Gastroesophageal sphincter (tissue), 3 donors: ENCODE results near the gene EPHB1.

Source experiments
- POLR2A ChIP-seq, 2 donors: fragments of 450-650 bp; IDR thresholded peaks; one replicate each; pipeline ENCODE4 v1.6.1; 2017; ENCODE audit warnings: antibody characterized with exemption in 2 of 2, mild to moderate bottlenecking in 2 of 2, moderate library complexity in 1 of 2
- TF ChIP-seq, protein P1 (sequence below), 4 experiments: fragments of 200-600 bp in 2 of 4; fragments of 450-650 bp in 2 of 4; sonication (generic) in 1 of 4; IDR thresholded peaks; one replicate each; pipeline ENCODE4 v1.5.1; 2017 to 2019; ENCODE audit warnings: antibody characterized with exemption in 4 of 4, mild to moderate bottlenecking in 2 of 4, moderate library complexity in 2 of 4

DNA sequence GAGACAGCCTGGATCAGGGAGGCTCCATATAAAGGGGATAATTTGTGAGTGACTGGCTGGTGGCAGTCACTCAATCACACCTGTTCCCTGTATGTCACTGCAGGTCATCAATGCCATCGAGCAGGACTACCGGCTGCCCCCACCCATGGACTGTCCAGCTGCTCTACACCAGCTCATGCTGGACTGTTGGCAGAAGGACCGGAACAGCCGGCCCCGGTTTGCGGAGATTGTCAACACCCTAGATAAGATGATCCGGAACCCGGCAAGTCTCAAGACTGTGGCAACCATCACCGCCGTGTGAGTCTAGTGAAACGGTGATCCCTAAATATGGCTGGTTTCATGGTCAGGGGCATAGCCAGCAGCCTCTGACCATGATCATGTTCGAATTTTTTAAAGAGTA is 453.2 kb downstream of the EPHB1 start:
- TF ChIP-seq, protein P1, sequence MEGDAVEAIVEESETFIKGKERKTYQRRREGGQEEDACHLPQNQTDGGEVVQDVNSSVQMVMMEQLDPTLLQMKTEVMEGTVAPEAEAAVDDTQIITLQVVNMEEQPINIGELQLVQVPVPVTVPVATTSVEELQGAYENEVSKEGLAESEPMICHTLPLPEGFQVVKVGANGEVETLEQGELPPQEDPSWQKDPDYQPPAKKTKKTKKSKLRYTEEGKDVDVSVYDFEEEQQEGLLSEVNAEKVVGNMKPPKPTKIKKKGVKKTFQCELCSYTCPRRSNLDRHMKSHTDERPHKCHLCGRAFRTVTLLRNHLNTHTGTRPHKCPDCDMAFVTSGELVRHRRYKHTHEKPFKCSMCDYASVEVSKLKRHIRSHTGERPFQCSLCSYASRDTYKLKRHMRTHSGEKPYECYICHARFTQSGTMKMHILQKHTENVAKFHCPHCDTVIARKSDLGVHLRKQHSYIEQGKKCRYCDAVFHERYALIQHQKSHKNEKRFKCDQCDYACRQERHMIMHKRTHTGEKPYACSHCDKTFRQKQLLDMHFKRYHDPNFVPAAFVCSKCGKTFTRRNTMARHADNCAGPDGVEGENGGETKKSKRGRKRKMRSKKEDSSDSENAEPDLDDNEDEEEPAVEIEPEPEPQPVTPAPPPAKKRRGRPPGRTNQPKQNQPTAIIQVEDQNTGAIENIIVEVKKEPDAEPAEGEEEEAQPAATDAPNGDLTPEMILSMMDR (IDR thresholded peaks at IDR 0.05) = no peak
- TF ChIP-seq POLR2A (IDR thresholded peaks at IDR 0.05) = no peak
